ENCODE data around the gene ACSF2.

ACSF2 gene

DNA sequence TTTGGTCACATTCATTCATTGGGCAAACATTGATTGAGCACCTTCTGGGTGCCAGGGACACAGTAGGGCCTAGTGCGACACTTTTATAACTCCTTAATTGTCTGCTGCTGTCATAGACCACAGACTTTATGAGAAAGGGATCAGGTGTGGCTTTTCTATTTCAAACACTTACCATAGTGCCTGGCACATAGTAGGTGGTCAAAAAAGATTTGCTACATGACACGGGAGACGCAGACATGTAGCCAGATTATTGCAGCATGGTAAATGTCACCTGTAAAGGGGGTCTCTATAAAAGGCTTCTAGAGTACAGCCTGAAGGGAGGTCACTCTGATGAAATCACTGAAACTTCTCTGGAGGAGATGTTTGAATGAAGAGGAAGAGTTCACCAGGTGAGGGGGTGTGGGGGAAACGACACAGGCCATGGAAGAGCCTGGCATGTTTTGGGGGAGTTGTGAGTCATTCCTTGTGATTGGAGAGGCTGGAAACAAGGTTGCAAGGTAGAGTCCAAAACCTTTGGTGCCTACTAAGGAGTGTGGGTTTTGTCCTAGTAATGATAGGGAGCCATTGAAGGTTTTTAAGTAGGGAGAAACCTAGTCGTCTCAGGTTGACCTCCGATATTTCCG lies 54.2 kb downstream of the ACSF2 start:
- TF ChIP-seq, protein P1, sequence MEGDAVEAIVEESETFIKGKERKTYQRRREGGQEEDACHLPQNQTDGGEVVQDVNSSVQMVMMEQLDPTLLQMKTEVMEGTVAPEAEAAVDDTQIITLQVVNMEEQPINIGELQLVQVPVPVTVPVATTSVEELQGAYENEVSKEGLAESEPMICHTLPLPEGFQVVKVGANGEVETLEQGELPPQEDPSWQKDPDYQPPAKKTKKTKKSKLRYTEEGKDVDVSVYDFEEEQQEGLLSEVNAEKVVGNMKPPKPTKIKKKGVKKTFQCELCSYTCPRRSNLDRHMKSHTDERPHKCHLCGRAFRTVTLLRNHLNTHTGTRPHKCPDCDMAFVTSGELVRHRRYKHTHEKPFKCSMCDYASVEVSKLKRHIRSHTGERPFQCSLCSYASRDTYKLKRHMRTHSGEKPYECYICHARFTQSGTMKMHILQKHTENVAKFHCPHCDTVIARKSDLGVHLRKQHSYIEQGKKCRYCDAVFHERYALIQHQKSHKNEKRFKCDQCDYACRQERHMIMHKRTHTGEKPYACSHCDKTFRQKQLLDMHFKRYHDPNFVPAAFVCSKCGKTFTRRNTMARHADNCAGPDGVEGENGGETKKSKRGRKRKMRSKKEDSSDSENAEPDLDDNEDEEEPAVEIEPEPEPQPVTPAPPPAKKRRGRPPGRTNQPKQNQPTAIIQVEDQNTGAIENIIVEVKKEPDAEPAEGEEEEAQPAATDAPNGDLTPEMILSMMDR (IDR thresholded peaks at IDR 0.05; ENCODE audit: insufficient read depth, low read depth, low read length, missing control alignments), result no peak
- H3K4me3 ChIP-seq (ENCODE audit: low read depth, low read length), result no peak overlapping the region
- no peak for DNase-seq (ENCODE audit: low read depth)

GRCh38 chr17:50480854-50481490 lies 55.0 kb downstream of the ACSF2 start:
- no peak for DNase-seq (ENCODE audit: low read depth)
- H3K4me3 ChIP-seq (ENCODE audit: low read depth, low read length), result no peak overlapping the region
- TF ChIP-seq, protein P1 (IDR thresholded peaks at IDR 0.05; ENCODE audit: insufficient read depth, low read depth, low read length, missing control alignments), result no peak

- TF ChIP-seq, protein P1 (IDR thresholded peaks at IDR 0.05; ENCODE audit: insufficient read depth, low read depth, low read length, missing control alignments), result no peak
- no peak overlapping the region for H3K4me3 ChIP-seq (ENCODE audit: low read depth, low read length)
- no peak for DNase-seq (ENCODE audit: low read depth)
Observed at GRCh38 chr17:50481648-50482047, 55.6 kb downstream of the ACSF2 start.

GRCh38 chr17:50482110-50482509 lies 56.1 kb downstream of the ACSF2 start:
- TF ChIP-seq, protein P1 (IDR thresholded peaks at IDR 0.05; ENCODE audit: insufficient read depth, low read depth, low read length, missing control alignments), result no peak
- no peak for DNase-seq (ENCODE audit: low read depth)
- H3K4me3 ChIP-seq (ENCODE audit: low read depth, low read length), result no peak overlapping the region

DNA sequence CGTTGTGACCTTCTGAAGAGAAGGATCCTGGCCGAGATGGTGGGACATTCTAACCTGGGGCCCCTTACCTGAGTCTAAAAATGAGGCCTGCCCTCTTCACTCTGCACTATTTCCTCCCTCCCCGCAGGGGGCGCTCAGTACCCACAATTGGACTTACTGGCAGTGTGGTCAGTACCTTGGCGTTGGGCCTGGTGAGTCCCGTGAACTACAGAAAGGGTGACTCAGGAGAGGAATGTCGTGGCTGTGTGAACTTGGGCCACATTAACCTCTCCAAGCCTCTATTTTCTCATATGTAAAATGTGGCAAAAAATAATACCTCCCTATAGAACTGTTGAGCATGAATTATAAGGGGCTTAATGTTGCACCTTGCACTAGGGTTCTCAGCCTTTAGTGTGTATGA lies 56.5 kb downstream of the ACSF2 start:
- DNase-seq (ENCODE audit: low read depth), result peak; percentile 91
- TF ChIP-seq, protein P1 (IDR thresholded peaks at IDR 0.05; ENCODE audit: insufficient read depth, low read depth, low read length, missing control alignments), result peak; percentile 92
- H3K4me3 ChIP-seq (ENCODE audit: low read depth, low read length), result no peak overlapping the region

GRCh38 chr17:50483266-50483665 lies 57.2 kb downstream of the ACSF2 start:
- no peak overlapping the region for H3K4me3 ChIP-seq (ENCODE audit: low read depth, low read length)
- no peak for DNase-seq (ENCODE audit: low read depth)
- TF ChIP-seq, protein P1 (IDR thresholded peaks at IDR 0.05; ENCODE audit: insufficient read depth, low read depth, low read length, missing control alignments), result no peak

Data from GM12865 (cell line).